Muscle layer of duodenum (tissue), 2 donors: ENCODE data around the gene ARF3.
A peak's percentile ranks its signal among the peaks of the same experiment; 100 is the strongest.

Experiments used
- H3K27ac ChIP-seq: one replicate; pipeline ENCODE4 v1.7.0; 2013; ENCODE audit warnings: mild to moderate bottlenecking, low read length
- H3K27me3 ChIP-seq: one replicate; pipeline ENCODE4 v1.7.0; 2013; ENCODE audit warnings: low read depth, mild to moderate bottlenecking, control low read depth, low read length
- H3K36me3 ChIP-seq, 2 donors: one replicate each; pipeline ENCODE4 v1.7.0; 2013; ENCODE audit warnings: low read length in 2 of 2, control low read depth in 1 of 2, mild to moderate bottlenecking in 1 of 2; ENCODE audit not compliant: insufficient read depth in 2 of 2, control insufficient read depth in 1 of 2
- H3K4me1 ChIP-seq, 2 donors: one replicate each; pipeline ENCODE4 v1.7.0; 2013; ENCODE audit warnings: low read length in 2 of 2, mild to moderate bottlenecking in 2 of 2, control low read depth in 1 of 2, moderate library complexity in 1 of 2; ENCODE audit not compliant: insufficient read depth in 2 of 2, control insufficient read depth in 1 of 2
- H3K4me3 ChIP-seq, 2 donors: one replicate each; pipeline ENCODE4 v1.7.0; 2013; ENCODE audit warnings: low read length in 2 of 2, low read depth in 1 of 2, mild to moderate bottlenecking in 1 of 2
- H3K9me3 ChIP-seq, 2 donors: one replicate each; pipeline ENCODE4 v1.7.0; 2013; ENCODE audit warnings: low read length in 2 of 2, control low read depth in 1 of 2, mild to moderate bottlenecking in 1 of 2; ENCODE audit not compliant: control insufficient read depth in 1 of 2
- donor health status: healthy.

ARF3 gene

DNA sequence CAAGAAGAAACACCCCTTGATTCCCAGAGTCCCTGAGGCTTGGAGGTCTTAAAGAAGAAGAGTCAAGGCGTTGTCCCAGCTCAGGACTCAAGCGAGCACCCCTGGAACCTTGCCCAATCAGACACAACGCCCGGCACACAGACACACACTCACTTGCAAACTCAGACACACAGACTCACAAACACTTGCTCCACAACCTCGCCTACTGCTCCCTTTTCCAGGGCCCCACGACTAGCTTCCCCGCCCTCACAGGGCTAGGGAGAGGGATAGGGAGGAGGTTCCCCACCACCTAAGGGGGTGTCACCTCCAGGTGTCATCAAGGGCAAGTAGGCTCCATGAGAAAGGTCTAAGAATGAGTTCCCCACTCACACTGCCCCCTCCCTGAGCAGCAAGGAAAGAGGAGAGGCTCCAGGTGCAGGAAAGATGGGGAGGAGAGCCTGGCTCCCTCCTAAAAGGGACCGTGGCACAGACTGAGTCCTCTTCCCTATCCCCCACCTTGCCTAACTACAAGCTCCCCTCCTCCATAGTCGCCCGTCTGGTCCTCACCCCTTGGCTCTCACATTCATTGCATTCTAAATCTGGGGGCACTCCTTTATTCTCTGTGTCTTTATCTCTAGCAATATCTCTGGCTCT is 13.5 kb upstream of the ARF3 start:
- H3K27ac ChIP-seq, result no peak overlapping the region
- H3K27me3 ChIP-seq, result peaks cover 54% of the 10 kb centered on the region
- H3K36me3 ChIP-seq, result no peaks in the 10 kb centered on the region
- H3K4me1 ChIP-seq, result peaks cover 5 to 21% of the 10 kb centered on the region in 2 donors
- peak overlapping the region; percentile 30 to 48 for H3K4me3 ChIP-seq
- H3K9me3 ChIP-seq, result no peaks in the 10 kb centered on the region

DNA sequence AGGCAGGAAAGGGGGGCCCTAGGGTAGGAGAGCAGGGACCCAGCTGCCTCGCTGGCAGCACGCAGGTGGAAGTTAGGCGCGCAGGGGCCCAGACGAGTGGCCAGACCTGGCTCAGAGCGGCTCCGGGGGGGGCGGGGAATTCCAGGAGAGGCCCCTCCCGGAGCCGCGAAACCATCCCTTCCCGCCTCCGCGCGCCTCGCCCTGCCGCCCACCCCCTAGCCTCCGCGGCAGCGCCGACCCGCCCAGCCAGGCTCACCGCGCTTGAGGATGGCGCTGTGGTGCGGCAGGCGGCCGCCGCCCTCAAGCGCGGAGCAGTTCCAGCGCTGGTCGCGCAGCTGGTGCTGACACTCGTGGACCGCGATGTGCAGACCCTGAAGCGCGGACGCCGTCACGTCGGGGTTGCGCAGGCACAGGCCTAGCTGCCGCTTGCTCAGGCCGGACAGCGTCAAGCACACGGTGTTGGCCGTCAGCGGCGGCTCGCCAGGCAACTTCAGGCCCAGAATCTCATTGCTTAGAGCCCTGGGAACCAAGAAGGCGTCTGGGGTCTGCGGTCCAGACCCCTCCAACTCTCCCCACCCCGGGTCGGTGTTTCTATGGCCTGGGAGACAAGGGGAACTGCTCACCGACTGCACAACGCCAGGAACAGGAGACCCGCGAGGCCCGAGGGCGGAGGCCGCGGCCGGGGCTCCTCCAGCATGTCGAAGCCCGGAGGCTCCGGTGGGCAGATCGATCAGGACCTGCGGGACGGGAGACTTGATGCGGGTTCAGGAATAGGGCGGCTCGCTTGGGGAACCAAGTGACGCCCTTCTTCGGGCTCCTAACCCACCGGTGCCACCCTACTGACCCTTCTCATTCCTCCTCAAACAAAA is 12.8 kb upstream of the ARF3 start:
- Histone ChIP-seq H3K27me3 (peaks cover 54% of the 10 kb centered on the region), H3K4me3 (peak overlapping the region; percentile 26 to 40), H3K36me3 (no peaks in the 10 kb centered on the region), H3K4me1 (peaks cover 5 to 21% of the 10 kb centered on the region in 2 donors), H3K27ac (no peak overlapping the region), H3K9me3 (no peaks in the 10 kb centered on the region)

DNA sequence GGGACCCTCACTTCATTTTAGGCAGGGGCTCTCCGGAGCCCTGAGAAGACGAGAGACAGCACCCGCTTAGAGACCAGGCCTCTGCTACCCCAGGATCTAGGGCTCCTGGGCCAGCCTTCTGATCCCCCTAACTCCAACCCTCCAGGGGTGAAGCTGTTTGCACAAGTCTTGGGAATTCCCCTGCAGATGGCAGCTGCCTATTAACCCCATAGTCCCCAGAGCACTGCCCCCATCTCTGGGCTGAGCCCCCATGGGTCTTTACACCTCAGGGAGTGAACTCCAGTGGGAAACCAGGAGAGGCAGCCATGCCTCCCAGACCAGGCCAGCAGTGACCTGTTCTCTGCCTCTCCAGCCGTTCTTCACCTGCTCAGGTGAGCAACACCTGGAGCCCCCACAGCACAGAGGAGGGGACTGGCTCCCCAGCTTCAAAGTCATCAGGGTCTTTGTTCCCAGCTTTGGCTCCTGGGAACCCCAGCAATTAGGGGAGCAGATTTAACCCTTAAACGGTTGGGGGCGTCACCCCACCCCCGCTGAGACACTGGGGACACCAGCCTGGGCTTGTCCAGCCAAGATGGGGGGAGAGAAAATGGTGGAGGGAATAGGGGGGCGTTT is 12.0 kb upstream of the ARF3 start:
- H3K4me3 ChIP-seq, result no peak overlapping the region
- H3K27me3 ChIP-seq, result peaks cover 53% of the 10 kb centered on the region
- peaks cover 5 to 21% of the 10 kb centered on the region in 2 donors for H3K4me1 ChIP-seq
- H3K9me3 ChIP-seq, result no peaks in the 10 kb centered on the region
- no peak overlapping the region for H3K27ac ChIP-seq
- no peaks in the 10 kb centered on the region for H3K36me3 ChIP-seq

DNA sequence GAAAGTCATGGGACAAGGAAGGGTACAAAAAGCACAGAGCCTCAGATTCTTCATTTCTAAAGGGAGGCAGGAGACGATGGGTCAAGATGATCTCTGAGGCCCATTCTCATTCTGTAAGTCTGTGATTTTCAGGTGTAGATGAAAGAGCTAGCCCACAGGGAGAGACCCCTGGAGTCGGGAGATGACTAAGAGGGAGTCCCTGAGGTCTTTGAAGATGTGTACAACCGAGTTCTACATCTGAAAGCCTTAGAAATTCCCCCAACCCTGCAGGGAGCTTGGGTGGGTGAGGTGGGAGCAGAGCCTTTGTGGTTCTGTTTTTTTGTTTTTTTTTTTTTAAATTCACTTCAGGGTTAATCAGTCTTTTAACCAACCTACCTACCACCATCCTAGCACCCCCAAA is 11.2 kb upstream of the ARF3 start:
- Histone ChIP-seq H3K36me3 (no peaks in the 10 kb centered on the region), H3K27me3 (peaks cover 45% of the 10 kb centered on the region)

DNA sequence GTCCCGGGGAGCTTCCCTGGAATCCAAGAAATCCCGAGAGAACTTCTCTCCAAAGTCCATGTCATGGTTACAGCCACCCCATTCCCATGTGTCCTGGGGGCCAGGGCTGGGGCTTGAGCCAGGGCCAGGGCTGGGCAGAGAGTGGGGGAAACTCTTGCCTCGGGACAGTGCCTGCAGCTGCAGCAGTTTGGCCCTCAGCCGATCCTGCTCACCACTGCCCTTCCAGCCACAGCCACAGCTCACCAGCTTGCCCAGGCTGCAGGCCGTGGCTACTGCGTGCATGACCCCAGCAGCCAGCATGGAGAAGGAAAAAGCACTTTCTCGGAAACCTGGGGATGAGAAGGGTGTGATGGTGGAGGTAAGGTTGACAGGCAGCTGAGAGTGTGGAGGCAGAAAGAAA is 10.7 kb upstream of the ARF3 start:
- no peak overlapping the region for H3K27ac ChIP-seq
- H3K4me3 ChIP-seq, result no peak overlapping the region
- H3K4me1 ChIP-seq, result peaks cover 5 to 21% of the 10 kb centered on the region in 2 donors
- no peaks in the 10 kb centered on the region for H3K9me3 ChIP-seq
- peaks cover 40% of the 10 kb centered on the region for H3K27me3 ChIP-seq
- no peaks in the 10 kb centered on the region for H3K36me3 ChIP-seq

More for the DNA sequence above, 11.2 kb upstream of the ARF3 start:
- H3K4me3 ChIP-seq, result no peak overlapping the region
- no peaks in the 10 kb centered on the region for H3K9me3 ChIP-seq
- H3K27ac ChIP-seq, result no peak overlapping the region
- H3K4me1 ChIP-seq, result peaks cover 5 to 21% of the 10 kb centered on the region in 2 donors

DNA sequence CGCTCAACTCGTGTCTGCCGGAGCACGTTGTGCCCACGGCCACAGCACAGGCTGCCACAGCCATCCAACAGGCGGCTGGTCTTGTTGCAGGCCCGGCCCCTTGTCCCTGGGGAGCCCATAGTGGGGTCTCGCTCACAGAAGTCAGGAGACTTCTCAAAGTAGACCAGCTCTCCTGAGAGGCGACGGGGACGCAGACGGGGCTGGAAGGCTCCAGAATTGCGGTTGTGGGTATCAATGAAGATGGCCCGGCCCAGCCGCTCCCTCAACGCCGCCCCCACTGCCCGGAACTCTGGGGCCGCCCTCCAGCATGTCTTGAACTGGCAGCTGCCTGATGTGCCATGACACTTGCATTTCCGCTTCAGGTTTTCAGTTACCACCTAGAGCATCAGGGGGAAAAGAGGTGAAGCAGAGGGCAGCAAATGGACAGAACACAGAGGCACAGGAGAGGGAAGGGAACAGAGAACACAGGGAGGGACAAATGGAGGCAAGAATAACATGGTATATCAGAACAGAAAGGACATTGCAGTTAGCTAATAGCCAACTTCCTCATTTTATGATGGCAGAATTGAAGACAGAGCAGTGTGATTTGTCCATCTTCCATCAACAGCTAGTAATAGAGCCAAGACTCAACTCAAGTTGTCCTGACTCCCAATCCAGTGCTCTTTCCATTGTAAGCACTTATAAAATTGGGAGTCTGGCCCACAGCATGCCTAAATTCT is 9.0 kb upstream of the ARF3 start:
- no peaks in the 10 kb centered on the region for H3K36me3 ChIP-seq
- no peak overlapping the region for H3K4me3 ChIP-seq
- H3K27me3 ChIP-seq, result peaks cover 24% of the 10 kb centered on the region

DNA sequence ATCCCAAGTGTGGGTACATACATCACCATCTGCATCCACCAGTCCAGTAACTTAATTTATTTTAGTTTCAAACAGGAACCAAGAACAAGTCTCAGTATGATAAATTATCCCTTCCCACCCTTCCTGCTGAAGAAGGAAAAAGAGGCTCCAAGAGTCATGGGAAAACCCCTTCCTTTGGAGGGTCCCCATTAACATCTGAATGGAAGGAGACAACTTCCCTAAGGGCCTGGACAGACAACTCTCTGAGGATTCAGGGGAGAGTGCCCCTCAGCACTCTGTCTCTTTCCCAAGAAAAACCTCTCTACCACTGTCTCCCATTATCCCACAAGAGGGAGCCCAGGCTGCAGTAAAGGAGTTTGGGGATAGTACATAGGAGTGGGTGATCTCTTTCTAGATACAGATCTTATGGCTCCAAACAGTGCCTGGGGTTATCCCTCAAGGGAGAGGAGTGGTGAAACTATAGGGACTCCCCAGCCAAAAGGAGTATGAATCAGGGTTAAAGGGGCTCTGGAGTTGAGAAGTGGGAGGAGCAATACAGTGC is 8.1 kb upstream of the ARF3 start:
- H3K4me1 ChIP-seq, result peaks cover 0 to 9% of the 10 kb centered on the region in 2 donors
- H3K27ac ChIP-seq, result no peak overlapping the region
- no peak overlapping the region for H3K4me3 ChIP-seq
- H3K27me3 ChIP-seq, result peaks cover 14% of the 10 kb centered on the region
- H3K9me3 ChIP-seq, result no peaks in the 10 kb centered on the region
- no peaks in the 10 kb centered on the region for H3K36me3 ChIP-seq

More for the DNA sequence above, 9.0 kb upstream of the ARF3 start:
- H3K9me3 ChIP-seq, result no peaks in the 10 kb centered on the region
- H3K4me1 ChIP-seq, result peaks cover 0 to 10% of the 10 kb centered on the region in 2 donors
- H3K27ac ChIP-seq, result no peak overlapping the region

DNA sequence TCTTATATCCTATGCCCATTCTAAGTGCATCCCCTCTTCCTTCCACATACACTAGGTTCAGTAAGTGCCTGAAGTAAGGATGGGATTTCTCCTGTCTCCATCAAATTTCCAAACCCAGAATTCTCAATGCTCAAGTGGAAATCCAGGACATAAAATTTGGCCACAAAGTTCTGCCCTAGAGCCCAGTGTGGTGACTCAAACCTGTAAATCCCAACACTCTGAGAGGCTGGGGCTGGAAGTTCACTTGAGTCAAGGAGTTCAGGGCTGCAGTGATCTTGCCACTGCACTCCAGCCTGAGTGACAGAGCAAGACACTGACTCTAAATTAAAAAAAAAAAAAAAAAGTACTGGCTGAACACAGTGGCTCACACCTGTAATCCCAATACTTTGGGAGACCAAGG is 4.5 kb upstream of the ARF3 start:
- no peaks in the 10 kb centered on the region for H3K36me3 ChIP-seq
- H3K4me3 ChIP-seq, result no peak overlapping the region
- no peak overlapping the region for H3K27ac ChIP-seq
- H3K27me3 ChIP-seq, result no peaks in the 10 kb centered on the region
- H3K9me3 ChIP-seq, result no peaks in the 10 kb centered on the region
- no peaks in the 10 kb centered on the region for H3K4me1 ChIP-seq

DNA sequence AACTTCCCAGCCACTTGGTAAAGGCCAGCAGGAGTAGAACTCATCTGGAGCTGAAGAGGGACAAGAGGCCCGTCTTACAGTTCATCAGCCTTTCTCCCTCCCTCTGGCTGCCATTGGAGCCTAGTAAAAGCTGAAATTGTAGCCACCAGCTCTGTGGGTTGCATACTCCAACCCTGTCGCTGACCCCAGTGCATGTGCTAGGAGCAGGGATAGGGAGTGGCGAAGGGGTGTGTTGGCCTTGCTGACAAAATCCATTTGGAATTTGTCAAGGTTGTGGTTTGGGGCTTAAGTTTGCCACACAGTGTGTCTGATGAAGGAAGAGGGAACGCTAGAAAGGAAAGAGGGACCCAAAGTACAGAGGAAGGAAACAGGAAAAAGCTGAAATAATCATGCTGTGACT is 4.0 kb upstream of the ARF3 start:
- no peak overlapping the region for H3K4me3 ChIP-seq
- H3K27me3 ChIP-seq, result no peaks in the 10 kb centered on the region
- no peaks in the 10 kb centered on the region for H3K36me3 ChIP-seq
- no peak overlapping the region for H3K27ac ChIP-seq
- H3K4me1 ChIP-seq, result no peaks in the 10 kb centered on the region
- no peaks in the 10 kb centered on the region for H3K9me3 ChIP-seq

DNA sequence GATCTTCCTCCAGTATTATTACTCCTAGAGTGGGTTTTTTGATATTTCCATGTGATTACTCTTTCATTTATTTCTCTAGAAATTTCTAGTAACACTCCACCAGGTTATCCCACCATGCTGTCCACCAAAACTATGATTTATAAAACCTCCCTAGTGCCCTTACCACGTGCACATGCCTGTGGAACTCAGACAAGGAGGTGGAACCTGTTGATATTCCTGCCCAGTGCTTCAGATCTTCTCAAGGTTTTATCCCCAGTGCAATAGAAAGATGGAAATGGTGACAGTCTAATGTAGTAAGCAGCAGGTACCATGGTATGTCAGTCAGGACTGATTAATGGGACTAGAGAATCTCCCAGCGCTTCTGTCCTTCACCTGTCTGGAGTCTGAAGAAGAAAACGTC is 3.5 kb upstream of the ARF3 start:
- H3K27me3 ChIP-seq, result no peaks in the 10 kb centered on the region
- no peak overlapping the region for H3K4me3 ChIP-seq
- no peaks in the 10 kb centered on the region for H3K9me3 ChIP-seq
- H3K4me1 ChIP-seq, result peaks cover 2 to 4% of the 10 kb centered on the region in 2 donors
- no peaks in the 10 kb centered on the region for H3K36me3 ChIP-seq
- no peak overlapping the region for H3K27ac ChIP-seq

DNA sequence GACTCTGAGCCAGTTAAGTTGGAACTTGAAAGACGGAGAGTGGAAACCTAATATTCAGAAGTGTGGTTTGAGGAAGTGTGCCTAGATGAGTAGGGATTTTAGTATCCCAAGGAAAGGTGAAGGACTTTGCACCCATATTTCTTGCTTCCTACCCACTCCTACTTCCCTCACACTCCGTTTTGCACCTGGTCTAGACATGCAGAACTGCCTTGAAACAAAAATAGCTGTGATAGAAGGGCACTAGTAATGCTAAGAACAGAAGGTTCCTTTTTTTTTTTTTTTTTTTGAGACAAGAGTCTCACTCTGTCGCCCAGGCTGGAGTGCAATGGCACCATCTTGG is 732 bp upstream of the ARF3 start:
- Histone ChIP-seq H3K36me3 (peaks cover 0 to under 1% of the 10 kb centered on the region in 2 donors), H3K27ac (no peak overlapping the region), H3K27me3 (no peaks in the 10 kb centered on the region), H3K9me3 (no peaks in the 10 kb centered on the region), H3K4me1 (peaks cover 9% of the 10 kb centered on the region in 2 donors), H3K4me3 (peak overlapping the region; percentile 82 to 86)
